ENCODE results near the gene TRMU. TPM values are rescaled to one million over a fixed set of nuclear protein-coding genes. Genes with fewer than 3 reads are reported as not detected.

TRMU gene
- total RNA-seq, 1 donor from 2014 or later: 13.5 TPM

GRCh38 chr22:46363611-46364321, 28.3 kb downstream of the TRMU start:
- TF ChIP-seq CTCF (IDR thresholded peaks at IDR 0.05): no peak
- Histone ChIP-seq H3K9me3 (peaks cover 0 to 4% of the 10 kb centered on the region in 2 donors), H3K36me3 (no peaks in the 10 kb centered on the region), H3K27ac (no peak overlapping the region), H3K4me1 (no peaks in the 10 kb centered on the region), H3K27me3 (no peaks in the 10 kb centered on the region), H3K4me3 (no peak overlapping the region)
- intact Hi-C loops (cut with DNase I): no loop called here
- no peak for DNase-seq (ENCODE audit: low spot score in 2 of 2)

- no peak for TF ChIP-seq CTCF (IDR thresholded peaks at IDR 0.05)
- Histone ChIP-seq H3K27ac (no peak overlapping the region), H3K4me1 (no peaks in the 10 kb centered on the region), H3K9me3 (no peaks in the 10 kb centered on the region), H3K27me3 (no peaks in the 10 kb centered on the region), H3K36me3 (no peaks in the 10 kb centered on the region), H3K4me3 (no peak overlapping the region)
- intact Hi-C loops (cut with DNase I): no loop called here
- DNase-seq (ENCODE audit: low spot score in 2 of 2): no peak
These were observed 29.0 kb downstream of the TRMU start for GRCh38 chr22:46364341-46365165.

- no peak for TF ChIP-seq CTCF (IDR thresholded peaks at IDR 0.05)
- no peak for DNase-seq (ENCODE audit: low spot score in 2 of 2)
- Histone ChIP-seq H3K36me3 (no peaks in the 10 kb centered on the region), H3K27ac (no peak overlapping the region), H3K27me3 (no peaks in the 10 kb centered on the region), H3K9me3 (no peaks in the 10 kb centered on the region), H3K4me1 (no peaks in the 10 kb centered on the region), H3K4me3 (no peak overlapping the region)
- intact Hi-C loops (cut with DNase I): no loop called here
These were observed 29.7 kb downstream of the TRMU start for GRCh38 chr22:46365166-46365624.

- intact Hi-C loops (cut with DNase I): no loop called here
- Histone ChIP-seq H3K36me3 (no peaks in the 10 kb centered on the region), H3K9me3 (no peaks in the 10 kb centered on the region), H3K4me3 (no peak overlapping the region), H3K27me3 (no peaks in the 10 kb centered on the region), H3K4me1 (no peaks in the 10 kb centered on the region), H3K27ac (no peak overlapping the region)
- DNase-seq (ENCODE audit: low spot score in 2 of 2): no peak
- TF ChIP-seq CTCF (IDR thresholded peaks at IDR 0.05): no peak
These were observed 30.8 kb downstream of the TRMU start for GRCh38 chr22:46366327-46366731.

GRCh38 chr22:46366801-46367706, 31.5 kb downstream of the TRMU start:
- H3K9me3 ChIP-seq: no peaks in the 10 kb centered on the region
- TF ChIP-seq CTCF (IDR thresholded peaks at IDR 0.05): no peak
- H3K4me3 ChIP-seq: no peak overlapping the region
- no peaks in the 10 kb centered on the region for H3K27me3 ChIP-seq
- H3K36me3 ChIP-seq: no peaks in the 10 kb centered on the region
- H3K27ac ChIP-seq: no peak overlapping the region
- no peak for DNase-seq (ENCODE audit: low spot score in 2 of 2)
- intact Hi-C loops (cut with DNase I): loop anchor here (1.0 kb wide), 1 partner anchor 175 kb away; no protein-coding TSS in a partner anchor
- H3K4me1 ChIP-seq: no peaks in the 10 kb centered on the region
